GM18909 (cell line): ENCODE measurements around the gene MYBPH.

Source experiments
- ATAC-seq: cut with Tn5 transposase; IDR thresholded peaks from one replicate; pipeline ENCODE4 v1.9.1; 2021; ENCODE audit warnings: mild to moderate bottlenecking; ENCODE audit not compliant: unreplicated experiment, poor library complexity

MYBPH gene

DNA sequence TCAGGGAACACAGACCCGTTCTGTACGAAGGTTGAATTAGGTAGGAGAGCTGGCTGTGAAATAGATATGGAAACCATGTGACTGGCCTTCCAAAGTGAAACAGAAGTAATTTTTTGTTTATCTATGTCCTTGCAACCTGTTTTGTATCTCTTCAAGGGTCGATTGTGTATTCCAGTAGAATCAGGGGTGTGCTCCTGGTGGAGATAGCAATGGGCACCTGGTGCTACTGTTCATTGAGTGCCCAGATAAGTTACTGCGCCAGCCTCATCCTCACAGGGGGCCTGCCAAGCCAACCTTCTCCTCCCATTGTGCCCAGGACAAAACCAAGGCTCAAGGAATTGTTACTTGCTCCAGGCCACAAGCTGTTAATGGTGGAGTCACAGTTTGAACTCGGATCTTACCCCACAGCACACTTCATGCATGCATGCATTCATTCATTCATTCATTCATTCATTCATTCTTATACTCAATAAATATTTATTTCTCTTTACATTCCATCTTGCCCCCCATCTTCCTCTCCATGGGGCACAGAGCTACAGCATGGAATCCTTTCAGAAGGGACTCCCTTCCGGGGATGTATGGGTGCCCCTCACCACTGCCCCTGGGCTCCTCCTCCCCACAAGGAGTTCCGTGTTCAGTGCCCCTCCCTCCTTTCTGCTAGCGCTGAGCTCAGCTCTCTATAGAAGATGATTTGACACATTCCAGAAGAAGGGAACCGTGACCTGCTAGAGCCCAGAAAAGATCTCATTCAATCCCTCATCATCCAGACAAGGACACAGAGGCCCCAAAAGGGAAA, 24.1 kb downstream of the MYBPH start:
- ATAC-seq: no peak

DNA sequence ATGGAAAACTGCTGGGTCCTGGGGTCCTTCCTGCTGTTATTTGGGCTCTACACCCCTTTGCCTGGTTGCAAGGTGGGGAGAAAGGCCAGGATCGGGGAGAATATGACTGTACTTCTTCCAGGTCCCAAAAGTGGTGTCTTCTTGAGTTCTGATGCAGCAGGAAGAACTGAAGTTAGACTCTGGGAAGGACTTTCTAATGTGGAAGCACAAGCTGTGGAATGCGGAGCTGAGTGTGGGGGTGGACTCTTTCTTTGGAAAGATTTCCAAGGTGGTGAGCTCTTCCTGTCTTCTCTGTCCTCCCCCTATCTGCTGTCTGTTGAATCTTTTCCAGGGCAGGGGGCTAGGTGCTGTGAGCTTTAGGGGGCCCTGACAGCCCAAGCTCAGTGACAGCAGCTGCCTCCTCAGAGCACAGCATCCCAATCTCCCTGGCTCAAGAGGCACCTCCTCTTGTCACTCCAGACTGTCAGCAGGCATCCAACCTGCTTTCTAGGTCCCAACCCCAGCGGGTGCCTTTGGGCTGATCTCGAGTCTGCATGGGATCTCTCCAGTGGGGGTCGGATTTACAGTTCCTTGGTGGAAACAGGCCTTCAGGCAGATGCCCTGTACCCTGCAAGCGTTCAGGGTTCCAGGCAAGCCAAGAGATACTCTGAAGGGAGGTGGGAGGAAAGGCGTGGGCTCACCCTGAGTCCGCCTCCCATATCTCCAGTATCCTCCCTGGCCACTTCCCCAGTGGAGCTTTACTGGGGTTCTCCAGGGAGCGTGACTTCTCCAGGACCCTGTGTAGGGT, 24.9 kb downstream of the MYBPH start:
- ATAC-seq: no peak

DNA sequence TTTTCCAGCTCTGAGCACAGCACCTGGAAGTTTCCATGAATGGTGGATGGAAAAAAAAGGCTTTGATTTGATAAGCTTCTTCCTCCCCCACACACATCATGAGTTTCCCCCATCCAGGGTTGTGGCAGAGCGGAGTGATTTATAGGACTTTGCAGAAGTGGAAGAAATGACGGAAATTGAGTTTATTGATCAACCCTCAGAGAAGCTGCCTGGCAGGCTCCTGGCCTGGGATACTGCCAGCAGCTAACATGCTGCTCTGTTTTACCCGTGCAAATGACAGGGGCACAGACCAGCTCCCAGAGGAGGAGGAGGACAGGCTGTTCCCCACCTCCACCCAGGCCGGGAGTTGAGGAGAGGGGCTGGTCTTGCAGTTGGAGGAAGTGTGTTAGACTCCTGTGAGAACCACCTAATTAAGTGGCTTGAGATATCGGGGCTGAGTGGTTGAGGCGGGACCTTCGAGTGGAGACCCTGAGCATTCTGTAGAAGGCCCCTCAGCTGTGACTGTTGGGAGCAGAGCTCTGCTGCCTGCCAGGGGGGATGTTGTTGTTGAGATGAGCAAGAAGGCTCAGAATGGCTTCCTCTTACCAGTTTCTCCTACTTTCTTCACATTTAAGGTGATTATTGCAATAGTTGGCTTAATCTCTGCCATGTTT, 26.3 kb downstream of the MYBPH start:
- ATAC-seq: no peak

DNA sequence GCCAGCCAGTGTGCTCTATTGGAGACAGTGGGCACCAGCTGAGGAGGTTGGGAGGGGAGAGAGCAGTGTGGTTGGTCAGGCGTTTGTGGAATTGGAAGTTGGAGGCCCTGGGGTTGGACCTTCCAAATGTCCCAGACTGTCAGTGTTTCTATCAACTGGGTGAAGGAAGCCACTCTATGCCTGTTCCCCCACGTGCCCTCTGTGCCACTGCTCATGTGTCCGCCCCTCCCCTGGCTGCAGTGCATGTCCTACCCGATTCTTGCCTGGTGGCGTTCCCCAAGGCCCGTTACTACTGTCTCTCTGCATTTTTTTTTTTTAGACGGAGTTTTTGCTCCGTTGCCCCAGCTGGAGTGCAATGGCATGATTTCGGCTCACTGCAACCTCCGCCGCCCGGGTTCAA, 27.0 kb downstream of the MYBPH start:
- ATAC-seq: no peak

DNA sequence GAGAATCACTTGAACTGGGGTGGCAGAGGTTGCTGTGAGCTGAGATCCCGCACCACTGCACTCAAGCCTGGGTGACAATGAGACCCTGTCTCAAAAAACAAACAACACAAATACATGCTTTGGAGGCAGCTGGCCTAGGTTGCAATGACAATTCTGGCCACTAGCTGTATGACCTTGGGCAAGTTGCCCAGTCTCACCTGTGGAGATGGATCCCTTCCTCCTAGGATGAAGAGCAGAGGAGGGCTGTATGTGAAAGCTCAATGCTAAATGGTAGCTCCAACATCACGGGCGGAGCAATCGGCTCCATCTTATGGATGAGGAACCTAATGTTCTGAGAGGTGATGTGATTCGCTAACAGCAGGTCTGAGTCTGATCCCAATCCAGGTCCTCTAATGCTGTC, 27.5 kb downstream of the MYBPH start:
- no peak for ATAC-seq

DNA sequence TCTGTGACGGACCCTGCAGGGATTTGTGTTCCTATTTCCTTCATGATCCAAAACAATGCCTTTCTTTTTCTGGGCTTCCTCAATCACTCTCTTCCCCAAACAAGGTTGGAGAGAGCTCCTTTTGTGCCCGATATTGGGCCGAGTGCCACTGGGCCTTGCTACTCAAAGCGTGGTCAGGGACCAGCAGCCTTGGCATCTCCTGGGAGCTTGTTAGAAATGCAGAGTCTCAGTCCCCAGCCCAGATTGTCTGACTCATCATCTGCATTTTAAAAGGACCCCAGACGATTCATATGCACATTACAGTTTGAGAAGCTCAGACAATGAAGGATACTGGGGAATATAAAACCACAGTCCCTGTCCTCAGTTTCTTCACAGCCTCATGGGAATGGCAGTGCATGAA, 28.2 kb downstream of the MYBPH start:
- no peak for ATAC-seq

DNA sequence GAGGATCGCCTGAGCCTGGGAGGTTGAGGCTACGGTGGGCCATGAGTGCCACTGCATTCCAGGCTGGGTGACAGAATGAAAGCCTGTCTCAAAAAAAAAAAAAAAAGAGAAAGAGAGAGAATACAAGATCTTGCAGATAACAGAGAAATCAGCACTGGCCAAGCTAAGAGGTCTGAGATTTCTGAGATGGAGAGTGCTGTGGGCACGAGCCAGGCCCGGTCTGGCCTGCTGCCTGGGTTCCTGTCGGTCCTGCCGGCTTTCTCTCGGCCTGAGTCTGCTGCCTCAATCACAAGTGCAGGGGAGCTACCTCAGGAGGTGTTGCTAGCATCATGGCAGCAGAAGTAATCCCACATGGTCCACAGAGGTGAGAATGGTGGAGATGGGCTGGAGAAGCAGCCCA, 29.1 kb downstream of the MYBPH start:
- no peak for ATAC-seq

DNA sequence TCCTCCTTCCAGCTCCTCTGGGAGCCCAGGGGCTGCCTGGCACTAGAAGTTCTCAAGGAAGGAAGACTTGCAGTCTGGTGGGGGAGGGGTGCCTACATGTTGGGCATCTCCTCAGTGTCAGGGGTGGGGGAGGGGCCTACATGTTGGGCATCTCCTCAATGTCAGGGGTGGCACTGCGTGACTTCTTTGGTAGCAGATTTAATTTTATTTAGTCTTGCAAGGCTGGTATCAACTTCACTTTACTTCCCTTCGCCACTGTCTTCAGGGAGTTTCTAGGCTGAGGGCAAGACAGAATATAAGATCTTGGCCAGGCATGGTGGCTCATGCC, 29.6 kb downstream of the MYBPH start:
- no peak for ATAC-seq

DNA sequence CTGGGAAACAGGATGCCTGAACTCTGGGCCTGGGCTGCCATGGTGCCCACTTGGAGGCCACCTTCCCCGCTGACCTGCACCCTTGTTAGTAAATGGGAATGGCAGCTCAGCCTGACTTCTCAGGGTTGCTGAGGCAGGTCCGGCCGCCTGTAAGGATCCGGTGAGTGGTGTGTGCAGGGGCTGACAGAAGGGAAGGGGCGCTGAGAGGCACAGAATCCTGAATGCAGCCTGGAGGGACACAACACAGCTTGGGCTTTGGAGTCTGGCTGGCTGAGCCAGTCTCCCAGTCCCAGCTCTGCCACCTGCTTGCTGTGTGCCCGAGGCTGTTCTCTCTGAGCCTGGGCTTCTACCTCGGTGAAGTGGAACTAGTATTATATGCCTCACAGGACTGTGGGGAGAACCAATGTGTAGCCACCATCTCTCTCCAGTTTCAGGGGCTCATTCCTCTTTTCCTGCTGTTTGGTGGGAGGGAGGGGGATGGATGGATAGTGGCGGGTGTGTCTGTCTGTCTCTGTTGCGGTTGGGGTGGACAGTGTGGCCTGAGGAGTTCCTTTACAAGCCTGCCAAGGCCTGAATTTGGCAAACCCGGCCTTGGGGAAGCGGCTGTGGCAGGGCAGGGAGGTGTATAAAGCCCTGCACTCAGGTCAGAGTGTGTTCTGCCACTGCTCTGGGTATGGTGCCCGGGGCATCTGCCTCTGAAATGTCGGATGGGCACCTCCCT, 30.1 kb downstream of the MYBPH start:
- ATAC-seq: no peak

DNA sequence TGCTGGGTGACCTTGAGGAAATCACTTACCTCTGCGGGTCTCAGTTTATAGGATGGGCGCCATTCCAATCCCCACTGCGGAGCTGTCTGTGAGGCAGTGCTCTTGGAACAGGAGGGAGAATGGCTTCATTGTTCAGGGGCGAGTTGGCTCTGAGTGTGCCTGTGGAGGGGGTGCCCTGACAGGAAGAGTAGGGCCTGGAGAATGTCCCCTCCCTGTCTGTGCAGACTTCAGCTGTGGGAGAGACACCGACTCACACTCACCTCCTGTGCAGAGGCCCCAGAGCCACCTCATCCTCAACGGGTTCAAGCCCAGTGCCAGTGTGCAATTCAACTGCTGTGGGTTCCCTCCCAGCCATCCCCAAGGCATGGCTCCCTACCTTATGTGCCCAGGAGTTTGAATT, 31.0 kb downstream of the MYBPH start:
- no peak for ATAC-seq

DNA sequence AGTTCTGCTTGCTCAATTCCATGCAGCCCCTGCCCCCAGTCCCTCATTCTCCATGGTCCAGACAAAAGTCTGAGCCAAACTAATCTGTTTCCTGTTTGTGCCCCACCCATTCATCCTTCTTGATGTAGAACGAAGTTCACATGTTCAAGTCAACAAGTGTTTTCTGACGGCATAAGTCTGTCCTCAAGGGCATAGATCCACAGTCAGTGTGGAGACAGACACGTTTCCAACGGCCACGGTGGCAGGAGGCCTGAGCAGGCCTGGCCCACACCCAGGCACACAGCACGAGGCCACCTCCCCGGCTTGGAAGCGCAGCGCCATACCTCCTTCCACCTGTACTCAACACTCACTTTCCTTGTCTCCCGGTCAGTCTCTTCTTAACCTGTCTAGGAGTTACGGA, 32.0 kb downstream of the MYBPH start:
- no peak for ATAC-seq

DNA sequence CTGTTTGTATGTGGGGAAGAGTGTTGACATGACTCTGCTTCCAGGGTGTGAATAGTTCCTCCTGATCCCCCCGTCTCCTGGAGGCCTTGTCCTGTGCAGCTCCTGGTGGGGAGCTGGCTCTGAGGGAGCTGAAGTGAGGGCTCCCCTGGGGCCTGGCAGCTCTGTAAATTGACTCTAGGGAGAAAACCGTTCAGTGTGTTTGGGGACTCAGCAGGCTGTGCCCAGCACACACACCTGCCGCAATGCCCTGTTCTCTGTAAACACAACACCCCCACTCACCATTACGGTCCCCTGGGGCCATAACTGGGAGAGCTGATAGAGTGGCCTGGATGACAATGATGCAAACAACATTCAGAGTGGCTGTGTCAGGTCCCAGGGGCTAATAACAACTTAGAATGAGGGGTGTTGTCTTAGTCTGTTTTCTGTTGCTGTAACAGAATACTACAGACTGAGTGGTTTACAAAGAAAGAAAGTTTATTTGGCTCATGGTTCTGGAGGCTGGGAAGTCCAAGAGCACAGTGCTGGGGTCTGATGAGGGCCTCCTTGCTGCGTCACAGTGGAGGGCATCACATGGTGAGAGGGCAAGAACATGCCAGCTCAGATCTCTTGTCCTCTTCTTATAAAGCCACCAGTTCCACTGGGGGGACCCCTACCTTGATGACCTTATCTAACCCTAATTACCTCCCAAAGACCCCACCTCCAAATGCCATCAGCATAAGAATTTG, 32.8 kb downstream of the MYBPH start:
- ATAC-seq: no peak

DNA sequence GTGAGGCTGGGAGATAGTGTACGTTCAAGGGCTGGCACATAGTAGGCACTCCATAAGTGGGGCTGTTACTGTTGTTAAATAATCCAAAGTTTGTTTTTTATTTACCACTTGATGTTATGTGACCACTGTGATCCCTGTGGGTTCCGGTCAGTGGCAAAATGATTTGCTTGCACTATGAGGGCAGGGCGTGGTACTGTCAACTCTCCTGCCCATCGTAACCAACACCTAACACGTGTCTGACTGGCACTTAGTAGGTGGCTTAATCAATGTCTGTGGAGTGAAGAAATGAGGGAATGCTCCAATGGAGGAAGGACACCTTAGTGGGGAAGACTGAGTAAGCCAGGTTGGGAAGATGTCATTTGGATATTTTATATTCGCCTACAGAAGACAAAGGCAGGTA, 33.5 kb downstream of the MYBPH start:
- no peak for ATAC-seq

DNA sequence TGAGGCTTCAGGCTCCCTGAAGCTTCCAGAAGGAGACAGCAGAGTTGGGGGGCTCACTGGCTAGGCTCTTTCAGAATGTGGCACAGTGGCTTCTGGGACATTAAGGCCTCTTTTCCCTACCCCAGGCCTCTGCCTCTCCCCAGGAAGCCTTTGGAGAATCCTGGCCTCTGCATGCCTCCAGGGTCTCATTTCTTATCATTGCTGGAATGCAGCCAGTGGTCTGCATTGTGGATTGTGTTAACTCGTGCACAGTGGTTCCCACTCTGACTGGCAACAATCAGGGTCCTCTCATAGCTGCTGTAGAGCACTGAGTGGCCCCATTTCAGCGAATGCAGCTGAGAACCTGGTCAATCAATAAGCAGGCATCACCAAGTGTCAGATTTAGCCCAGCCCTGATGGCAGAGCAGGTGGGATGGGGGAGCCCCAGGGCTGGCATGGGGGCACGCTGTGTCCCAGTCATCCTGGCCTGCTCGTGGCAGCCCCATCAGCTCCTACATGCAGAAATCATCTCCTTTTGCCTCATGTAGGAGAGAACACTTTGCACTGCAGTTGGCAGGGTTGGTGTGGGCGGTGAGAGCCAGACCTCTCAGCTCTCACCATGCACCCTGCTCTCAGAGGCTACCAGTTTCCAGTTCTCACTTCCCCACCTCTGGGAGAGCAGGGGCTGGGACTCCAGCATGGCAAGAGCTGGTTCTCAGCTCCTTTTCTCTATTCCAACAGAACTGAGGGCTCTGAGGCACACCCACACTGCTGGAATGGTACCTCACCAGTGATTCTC, 34.7 kb downstream of the MYBPH start:
- no peak for ATAC-seq

DNA sequence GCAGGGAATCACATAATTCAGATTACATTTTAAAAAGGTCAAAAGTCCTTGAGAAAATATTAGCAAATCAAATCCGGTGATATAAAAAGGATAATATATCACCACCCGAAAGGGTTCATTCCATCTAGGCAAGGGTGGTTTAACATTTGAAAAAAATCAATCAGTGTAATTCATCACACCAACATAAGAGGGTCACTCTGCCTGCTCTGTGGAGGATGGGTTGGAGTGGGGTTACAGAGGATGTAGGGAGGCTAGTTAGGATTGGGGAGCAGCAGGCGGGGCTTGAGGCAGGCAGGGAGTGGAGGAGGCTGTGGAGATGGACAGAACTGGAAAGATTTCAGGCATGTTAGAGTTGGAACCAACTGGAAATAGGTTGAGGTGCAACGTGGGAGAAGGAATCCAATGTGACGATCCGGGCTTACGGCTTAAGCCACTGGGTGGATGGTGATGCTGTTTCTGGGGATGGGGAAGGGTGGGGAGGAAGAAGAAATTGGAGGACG, 35.6 kb downstream of the MYBPH start:
- ATAC-seq: no peak

DNA sequence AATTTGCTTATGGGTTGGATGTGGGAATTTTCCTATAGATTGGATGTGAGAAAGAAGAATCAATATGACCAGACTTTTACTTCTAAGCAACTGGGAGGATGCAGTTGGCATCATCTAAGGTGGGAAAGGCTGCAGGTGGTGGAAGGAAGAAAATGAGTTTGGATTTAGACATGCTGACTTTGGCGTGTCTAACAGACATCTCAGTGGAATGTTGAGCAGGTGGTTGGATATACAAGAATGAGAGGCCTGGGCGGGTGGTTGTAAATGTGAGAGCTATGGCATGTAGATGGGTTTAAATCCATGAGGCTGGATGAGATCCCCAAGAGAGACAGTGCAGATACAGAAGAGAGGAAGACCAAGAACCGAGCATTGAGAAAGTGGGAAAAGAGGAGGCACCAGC, 37.6 kb downstream of the MYBPH start:
- ATAC-seq: no peak

DNA sequence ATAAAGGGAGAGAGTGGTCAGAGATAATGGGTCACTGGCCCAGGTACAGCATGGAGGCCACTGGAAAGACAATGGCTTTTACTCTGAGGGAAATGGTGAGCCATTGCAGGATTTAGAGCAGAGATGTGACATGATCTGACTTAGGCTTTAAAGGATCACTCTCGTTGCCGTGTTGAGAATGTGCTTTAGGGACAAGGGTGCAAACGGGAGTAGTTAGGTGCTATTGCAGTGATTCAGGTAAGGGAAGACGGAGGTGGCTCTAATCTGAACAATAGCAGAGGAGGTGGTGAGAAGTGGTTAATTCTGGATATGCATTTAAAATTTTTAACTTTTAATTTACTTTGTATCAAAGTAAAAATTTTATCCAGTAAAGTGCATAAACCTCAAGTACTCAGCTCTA, 38.3 kb downstream of the MYBPH start:
- ATAC-seq: no peak

DNA sequence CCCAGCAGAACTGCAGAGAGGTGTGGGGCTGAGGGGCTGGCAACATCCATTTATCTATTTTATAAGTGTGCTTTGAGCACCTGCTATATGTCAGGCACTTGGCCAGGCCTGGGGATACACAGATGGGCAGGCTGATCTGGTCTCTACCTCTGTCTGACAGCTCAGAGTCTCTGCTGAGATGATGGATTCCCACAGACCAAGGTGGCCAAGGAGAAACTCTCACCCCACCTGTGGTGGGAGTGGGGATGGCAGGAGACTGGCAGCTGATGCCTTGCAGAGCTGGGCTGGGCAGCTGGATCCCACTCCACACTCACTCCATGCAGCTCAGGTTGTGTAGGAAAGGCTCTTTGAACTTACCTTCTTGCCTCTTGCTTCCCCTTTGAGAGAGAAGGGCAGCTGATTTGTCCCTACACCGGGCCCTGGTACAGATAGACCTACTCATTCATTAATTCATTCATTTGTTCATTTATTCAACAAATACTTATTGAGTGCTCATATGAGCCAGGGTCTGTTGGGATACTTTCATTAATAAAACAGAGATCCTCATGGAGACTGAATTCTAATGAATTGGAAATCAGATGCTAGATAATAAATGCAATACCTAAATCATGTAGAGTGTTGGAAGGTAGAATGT, 39.1 kb downstream of the MYBPH start:
- no peak for ATAC-seq
